H4 (cell line): ENCODE results near the gene PDZD7. TPM values are rescaled to one million over a fixed set of nuclear protein-coding genes. Genes with fewer than 3 reads are reported as not detected.
A peak's percentile ranks its signal among the peaks of the same experiment; 100 is the strongest.

Experiments
- DNase-seq: peaks from one replicate; pipeline ENCODE4 v3.0.0-alpha.2; 2015; ENCODE audit warnings: low spot score
- total RNA-seq: library from RNA; depleted of rRNA; stranded (reverse); fragments of >200 nt; shearing (Covaris generic); gene quantifications from 2 replicates; pipeline ENCODE4 v1.2.3, GENCODE V29; 2014

The PDZD7 gene
- total RNA-seq, 1 experiment from 2014 or later = 0.97 TPM

DNA sequence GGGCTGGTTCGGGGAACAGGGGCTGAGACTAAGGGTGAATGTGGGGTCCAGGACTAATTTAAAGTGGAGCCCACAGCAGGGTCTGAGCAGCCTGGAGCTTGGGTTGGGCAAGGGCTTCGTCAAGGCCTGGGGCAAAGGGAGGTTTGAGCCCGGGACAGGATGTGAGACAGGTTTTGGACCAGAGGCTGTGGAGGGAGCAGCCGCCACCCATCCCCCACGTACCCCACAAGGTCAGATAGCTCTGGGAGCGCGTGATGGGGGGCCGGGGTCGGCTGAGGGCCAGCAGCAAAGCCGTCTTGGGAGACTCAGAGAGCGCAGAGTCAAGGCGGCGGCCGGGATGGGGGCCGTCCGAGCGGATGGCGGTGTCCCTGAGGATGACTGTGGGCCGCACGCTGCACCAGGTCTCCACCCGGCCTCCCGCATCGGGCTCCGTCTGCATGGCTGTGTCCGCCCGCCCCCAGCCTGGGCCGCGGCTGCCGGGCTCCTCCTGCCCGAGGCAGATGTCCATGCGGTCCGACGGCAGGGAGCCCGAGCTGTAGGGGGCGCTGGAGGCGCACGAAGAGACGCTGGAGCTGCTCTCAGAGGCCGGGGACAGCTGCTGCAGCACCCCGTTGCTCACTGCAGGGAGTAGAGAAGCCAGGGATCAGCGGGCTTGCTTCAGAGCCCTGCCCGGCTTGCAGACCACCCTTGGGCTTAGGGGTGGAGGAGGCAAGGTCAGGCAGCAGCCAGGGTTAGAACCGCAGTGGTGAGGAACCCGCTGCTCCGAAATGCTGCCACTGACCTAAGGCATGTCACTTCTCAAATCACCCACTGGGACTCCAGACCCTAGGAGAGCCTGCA lies 12.1 kb downstream of the PDZD7 start:
- DNase-seq = peak; percentile 75

GRCh38 chr10:101018118-101018599 lies 12.8 kb downstream of the PDZD7 start:
- DNase-seq = no peak

GRCh38 chr10:101016814-101017213 lies 14.1 kb downstream of the PDZD7 start:
- no peak for DNase-seq

GRCh38 chr10:101015582-101015973 lies 15.4 kb downstream of the PDZD7 start:
- DNase-seq = no peak

DNA sequence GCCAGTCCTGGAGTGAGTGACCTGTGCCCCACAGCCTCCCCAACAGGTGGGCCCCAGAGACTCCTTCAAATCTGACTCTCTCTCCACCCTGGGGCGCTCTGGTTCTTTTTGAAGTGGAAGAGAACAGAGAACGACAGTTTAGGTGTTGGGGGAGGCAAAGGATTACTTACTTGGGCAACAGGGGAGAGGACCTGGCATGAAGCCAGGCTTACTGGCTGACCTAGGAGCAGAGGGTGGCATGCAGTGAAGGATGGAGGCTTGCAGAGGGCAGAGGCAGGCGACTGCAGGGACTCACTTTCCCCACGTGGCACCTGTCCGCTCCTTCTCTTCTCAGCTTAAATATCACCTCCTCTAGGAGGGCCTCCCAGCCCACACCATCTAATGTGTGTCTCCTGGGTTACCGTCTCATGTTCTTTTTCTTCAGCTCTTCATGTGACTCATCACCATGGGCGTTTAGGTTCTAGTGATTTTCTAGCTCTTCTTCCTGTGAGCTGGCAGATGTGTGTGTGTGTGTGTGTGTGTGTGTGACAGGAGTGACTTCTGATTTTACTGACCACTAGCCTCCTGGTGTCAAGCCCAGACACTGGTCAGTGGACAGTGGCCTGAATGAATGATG lies 15.9 kb downstream of the PDZD7 start:
- peak; percentile 63 for DNase-seq

GRCh38 chr10:101014230-101014884 lies 16.6 kb downstream of the PDZD7 start:
- DNase-seq = no peak

GRCh38 chr10:101013365-101013825 lies 17.5 kb downstream of the PDZD7 start:
- DNase-seq = no peak

DNA sequence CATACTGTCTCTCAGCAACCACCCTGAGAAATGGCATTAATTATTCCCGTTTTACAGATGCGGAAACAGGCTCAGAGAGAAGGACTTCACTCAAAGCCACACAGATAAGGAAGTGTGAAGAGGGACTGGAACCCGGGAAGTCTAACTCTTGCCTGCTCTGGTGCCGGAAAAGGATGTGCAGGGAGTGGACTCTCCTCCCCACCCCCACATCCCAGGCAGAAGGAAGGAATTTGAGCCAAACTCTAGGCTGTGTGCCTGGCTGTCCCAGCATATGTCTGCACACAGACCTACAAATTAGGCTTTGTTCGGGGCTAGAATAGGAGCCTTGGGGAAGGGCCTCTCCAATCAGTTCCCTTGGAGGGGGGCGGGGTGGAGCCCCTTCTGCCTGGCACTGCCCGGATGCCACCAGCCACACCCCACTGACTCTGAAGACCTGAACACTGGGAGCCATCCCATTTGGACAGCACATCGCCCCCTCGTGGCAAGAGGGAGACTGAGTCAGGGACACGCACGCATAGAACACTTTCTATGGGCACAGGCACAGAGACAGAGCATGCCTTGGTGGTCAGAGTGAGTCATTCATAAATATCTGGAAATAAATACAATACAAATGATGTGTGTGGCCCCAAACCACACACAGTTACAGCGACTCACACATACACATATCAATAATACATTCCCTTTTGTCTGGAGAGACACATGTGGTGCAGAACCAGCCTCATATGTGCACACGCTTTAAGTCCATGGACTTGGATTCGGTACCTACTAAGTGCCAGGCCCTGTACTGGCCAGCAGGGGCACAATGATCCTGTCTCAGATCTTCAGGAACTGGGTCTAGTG lies 18.2 kb downstream of the PDZD7 start:
- peak; percentile 94 for DNase-seq

GRCh38 chr10:101011517-101012423 lies 19.2 kb downstream of the PDZD7 start:
- no peak for DNase-seq

GRCh38 chr10:101010329-101010728 lies 20.6 kb downstream of the PDZD7 start:
- no peak for DNase-seq

DNA sequence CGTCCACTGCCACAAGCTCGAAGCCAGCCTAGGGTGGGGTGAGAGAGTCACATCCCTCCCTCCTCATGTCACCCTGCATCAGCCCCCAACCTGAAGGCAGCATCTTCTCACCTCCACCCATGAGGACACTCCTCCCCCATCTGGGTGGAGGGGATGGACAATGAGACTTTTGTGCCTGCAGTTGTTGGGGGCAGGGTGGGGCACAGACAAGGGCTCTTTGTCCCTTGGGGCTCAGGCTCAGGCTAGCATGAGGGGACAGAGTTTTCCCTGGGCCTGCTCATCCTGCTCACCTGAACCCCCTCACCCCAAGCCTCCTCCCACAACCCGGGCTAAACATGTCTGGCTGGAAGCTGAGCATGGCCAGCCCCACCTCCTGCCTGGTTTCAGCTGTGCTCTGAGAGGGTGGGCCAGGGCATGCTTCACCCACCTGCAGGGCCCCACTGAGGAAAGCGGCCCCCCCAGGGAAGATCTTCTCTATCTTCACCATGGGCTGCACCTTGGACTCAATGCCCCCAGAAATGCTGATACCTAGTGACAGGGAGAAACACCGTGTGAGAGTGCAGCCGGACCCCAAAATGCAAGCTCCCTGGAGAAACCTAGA lies 22.0 kb downstream of the PDZD7 start:
- no peak for DNase-seq

DNA sequence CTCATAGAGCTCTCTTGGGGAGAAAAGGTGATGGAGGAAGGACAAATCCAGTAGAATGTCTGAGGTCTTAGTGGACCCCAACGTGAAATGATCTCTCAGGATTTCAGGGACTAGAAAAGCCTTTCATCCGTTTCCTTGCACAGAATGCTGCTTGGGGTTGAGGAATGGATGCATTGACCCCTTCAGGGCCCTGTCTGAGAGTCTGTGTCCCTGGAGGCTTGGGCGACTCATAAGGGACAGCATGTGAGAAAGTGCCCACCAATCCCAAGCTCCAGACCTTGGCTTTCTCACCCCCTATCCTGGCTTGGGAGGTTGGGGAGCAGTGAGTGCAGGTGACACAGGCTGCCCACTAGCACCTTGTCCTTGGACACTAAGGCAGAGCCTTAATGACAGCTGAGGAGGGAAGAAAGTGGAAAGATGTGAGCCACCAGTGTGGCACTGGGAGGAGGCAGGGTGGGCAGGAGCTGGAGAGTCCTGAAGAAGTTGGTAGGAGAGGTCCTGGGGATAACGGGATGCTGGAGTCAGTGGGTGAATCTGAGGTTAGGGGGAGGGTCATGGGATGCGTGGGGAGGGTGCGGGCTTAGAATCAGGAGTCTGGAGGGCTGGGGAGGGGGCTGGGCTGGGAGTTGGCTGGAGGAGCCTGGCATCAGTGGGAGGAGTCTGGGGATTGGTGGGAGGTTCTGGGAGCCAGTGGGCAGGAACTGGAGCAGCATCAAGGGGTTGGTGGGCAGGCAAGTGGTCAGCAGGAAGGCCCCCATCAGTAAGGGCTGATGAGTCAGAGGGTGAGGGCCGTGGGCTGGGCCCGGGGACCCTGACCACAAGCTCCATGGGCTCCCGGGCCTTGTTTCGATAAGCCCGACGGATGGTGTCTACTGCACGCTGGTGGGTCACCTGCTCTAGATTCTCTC lies 22.8 kb downstream of the PDZD7 start:
- DNase-seq = no peak

DNA sequence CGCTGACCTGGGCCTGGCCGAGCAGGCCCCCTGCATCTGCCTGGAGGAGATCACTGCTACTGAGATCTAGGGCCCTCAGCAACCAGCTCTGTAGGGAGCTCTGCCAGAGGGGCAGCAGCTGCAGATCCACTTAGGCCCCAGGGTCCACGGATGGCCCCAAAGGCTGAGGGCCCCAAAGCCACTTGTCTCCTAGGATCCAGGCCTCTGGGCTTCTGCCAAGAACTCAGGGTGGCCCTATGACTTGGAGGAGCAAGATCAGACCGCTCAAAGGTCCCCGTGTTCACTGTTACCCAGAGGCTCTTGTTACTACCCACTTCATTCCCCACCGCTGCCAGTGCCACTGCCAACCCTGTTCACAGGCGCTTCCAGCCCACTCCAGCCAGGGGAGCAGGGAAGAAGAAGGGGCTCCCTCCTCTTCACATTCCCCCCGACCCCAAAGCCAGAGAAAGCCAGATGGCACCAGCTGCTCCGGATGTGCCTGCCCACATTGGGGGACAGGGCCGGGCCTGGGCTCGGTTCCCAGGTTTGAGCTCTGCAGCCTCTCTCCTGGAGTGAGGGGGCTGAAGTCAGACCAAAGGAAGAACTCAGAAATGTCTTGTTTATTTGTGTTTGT lies 23.7 kb downstream of the PDZD7 start:
- DNase-seq = peak; percentile 45

GRCh38 chr10:101006593-101007098 lies 24.3 kb downstream of the PDZD7 start:
- no peak for DNase-seq

DNA sequence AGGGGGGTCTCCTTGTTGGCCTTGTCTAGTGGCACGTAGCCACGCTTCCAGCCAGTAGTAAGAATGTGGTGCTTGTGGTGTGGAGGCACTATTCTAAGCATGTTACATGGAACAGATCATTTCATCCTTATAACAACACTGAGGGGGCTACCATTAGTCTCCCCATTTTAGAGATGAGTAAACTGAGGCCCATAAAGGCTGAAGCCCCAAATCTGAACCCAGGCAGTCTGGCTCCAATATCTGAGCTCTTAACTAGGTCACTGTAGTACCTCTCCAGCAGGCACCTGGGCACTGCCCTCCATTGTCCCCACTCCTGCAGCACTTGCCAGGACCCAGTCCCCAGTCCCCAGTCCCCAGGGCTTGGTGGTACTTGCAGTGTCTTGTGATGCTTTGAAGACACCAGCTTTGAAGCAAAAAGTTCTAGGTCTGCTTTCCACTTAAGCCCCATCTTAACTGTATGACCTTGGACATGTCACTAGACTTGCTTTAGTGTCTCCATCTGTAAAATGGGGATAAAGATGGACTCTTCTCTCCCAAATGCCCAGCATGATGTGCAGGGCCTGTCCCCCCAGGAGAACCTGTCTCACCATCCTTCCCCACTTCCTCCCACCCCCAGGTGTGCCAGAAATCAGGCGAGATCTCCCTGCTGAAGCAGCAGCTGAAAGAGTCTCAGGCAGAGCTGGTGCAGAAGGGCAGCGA lies 24.9 kb downstream of the PDZD7 start:
- no peak for DNase-seq

DNA sequence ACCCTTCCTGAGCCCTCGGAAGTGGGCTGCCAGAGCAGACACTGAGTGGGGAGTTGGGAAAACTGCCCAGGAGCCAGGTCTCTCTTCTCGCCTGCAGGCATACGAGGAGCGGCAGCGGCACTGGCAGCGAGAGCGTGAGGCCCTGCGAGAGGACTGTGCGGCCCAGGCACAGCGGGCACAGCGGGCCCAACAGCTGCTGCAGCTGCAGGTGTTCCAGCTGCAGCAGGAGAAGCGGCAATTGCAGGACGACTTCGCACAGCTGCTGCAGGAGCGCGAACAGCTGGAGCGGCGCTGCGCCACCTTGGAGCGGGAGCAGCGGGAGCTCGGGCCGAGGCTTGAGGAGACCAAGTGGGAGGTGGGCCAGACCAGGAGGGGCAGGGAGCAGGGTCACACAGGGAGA lies 25.6 kb downstream of the PDZD7 start:
- no peak for DNase-seq

DNA sequence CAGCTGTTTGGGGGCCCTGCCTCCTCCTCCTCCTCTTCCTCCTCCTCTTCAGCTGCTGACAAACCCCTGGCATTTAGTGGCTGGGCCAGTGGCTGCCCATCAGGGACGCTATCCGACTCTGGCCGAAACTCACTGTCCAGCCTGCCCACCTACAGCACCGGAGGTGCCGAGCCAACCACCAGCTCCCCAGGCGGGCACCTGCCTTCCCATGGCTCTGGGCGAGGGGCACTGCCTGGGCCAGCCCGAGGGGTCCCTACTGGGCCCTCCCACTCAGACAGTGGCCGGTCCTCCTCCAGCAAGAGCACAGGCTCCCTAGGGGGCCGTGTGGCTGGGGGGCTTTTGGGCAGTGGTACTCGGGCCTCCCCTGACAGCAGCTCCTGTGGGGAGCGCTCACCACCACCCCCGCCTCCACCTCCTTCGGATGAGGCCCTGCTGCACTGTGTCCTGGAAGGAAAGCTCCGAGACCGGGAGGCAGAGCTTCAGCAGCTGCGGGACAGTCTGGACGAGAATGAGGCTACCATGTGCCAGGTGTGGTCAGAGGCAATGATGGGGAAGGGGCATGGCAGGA lies 27.2 kb downstream of the PDZD7 start:
- no peak for DNase-seq
